IMR-90 (cell line): ENCODE data around the gene KLHDC10. TPM values are rescaled to one million over a fixed set of nuclear protein-coding genes. Genes with fewer than 3 reads are reported as not detected.

Source experiments
- ATAC-seq: fragments of 200-7000 bp; cut with Tn5 transposase; 2 replicates; pipeline ENCODE4 v1.9.1; 2020; ENCODE audit warnings: low read depth, mild to moderate bottlenecking, moderate library complexity
- BruUV-seq: library from RNA; stranded (reverse); fragments of 400-500 nt; replicated peaks from 2 replicates; lab custom pipeline; 2021; lab: Mats Ljungman, UMichigan
- CTCF ChIA-PET: fragments of 300-600 bp; formaldehyde crosslinking; extraction: SDS; loops from one replicate; lab custom pipeline; 2021; ENCODE audit warnings: antibody characterized with exemption; lab: Yijun Ruan, JAX
- POLR2A ChIA-PET: fragments of 300-600 bp; sonication (Branson Sonifier 250); formaldehyde crosslinking; loops from one replicate; lab custom pipeline; 2022; ENCODE audit warnings: antibody characterized with exemption; ENCODE audit not compliant: unreplicated experiment; lab: Charles Lee
- DNase-seq: peaks from one replicate; pipeline ENCODE4 v3.0.0; 2013
- H2AFZ ChIP-seq: replicated peaks from 2 replicates; pipeline ENCODE3; 2013; ENCODE audit warnings: low read length, mild to moderate bottlenecking; ENCODE audit not compliant: poor library complexity
- H2AK5ac ChIP-seq: 2 replicates; pipeline ENCODE4 v1.6.1; 2013; ENCODE audit warnings: low read depth, low read length, inconsistent platforms
- H2AK9ac ChIP-seq: replicated peaks from 2 replicates; pipeline ENCODE3; 2013; ENCODE audit warnings: mild to moderate bottlenecking, low read depth, low read length, moderate library complexity; ENCODE audit not compliant: poor library complexity
- H2BK120ac ChIP-seq: 2 replicates; pipeline ENCODE4 v1.6.1; 2013; ENCODE audit warnings: low read depth, low read length, inconsistent platforms
- H2BK15ac ChIP-seq: 3 replicates; pipeline ENCODE4 v1.6.1; 2013; ENCODE audit warnings: low read depth, low read length, inconsistent platforms
- H2BK20ac ChIP-seq: 2 replicates; pipeline ENCODE4 v1.6.1; 2013; ENCODE audit warnings: low read depth, mild to moderate bottlenecking, inconsistent platforms, low read length, moderate library complexity
- H2BK5ac ChIP-seq: 2 replicates; pipeline ENCODE4 v1.6.1; 2013; ENCODE audit warnings: mild to moderate bottlenecking, low read depth, low read length, inconsistent platforms; ENCODE audit not compliant: poor library complexity, severe bottlenecking
- H3K14ac ChIP-seq: replicated peaks from 2 replicates; pipeline ENCODE4 v1.6.1; 2013; ENCODE audit warnings: low read depth, low read length, inconsistent platforms
- H3K18ac ChIP-seq: 2 replicates; pipeline ENCODE4 v1.6.1; 2013; ENCODE audit warnings: low read depth, low read length, control low read depth
- H3K23ac ChIP-seq: 2 replicates; pipeline ENCODE4 v1.6.1; 2013; ENCODE audit warnings: low read depth, low read length, inconsistent platforms
- H3K27ac ChIP-seq: 2 replicates; pipeline ENCODE4 v1.5.1; 2013; ENCODE audit warnings: mild to moderate bottlenecking, control low read depth, low read length; ENCODE audit not compliant: insufficient read depth
- H3K27me3 ChIP-seq: 2 replicates; pipeline ENCODE4 v1.6.1; 2013; ENCODE audit warnings: low read length; ENCODE audit not compliant: control insufficient read depth, insufficient read depth
- H3K36me3 ChIP-seq: 2 replicates; pipeline ENCODE4 v1.6.1; 2013; ENCODE audit warnings: low read length, mixed read lengths; ENCODE audit not compliant: control insufficient read depth, insufficient read depth
- H3K4ac ChIP-seq: 2 replicates; pipeline ENCODE4 v1.6.1; 2013; ENCODE audit warnings: low read depth, low read length, inconsistent platforms
- H3K4me1 ChIP-seq: 2 replicates; pipeline ENCODE4 v1.6.1; 2013; ENCODE audit warnings: low read length, mixed read lengths; ENCODE audit not compliant: control insufficient read depth, insufficient read depth
- H3K4me2 ChIP-seq: 2 replicates; pipeline ENCODE4 v1.6.1; 2013; ENCODE audit warnings: low read depth, mild to moderate bottlenecking, control low read depth, low read length, moderate library complexity
- H3K4me3 ChIP-seq: 2 replicates; pipeline ENCODE4 v1.5.1; 2013; ENCODE audit warnings: low read depth, mild to moderate bottlenecking, control low read depth, low read length, moderate library complexity; ENCODE audit not compliant: insufficient read depth
- H3K56ac ChIP-seq: 2 replicates; pipeline ENCODE4 v1.6.1; 2013; ENCODE audit warnings: low read length, inconsistent platforms; ENCODE audit not compliant: insufficient read depth; ENCODE audit errors: extremely low read depth
- H3K79me1 ChIP-seq, 2 experiments: 2 replicates each; pipeline ENCODE4 v1.6.1; 2013; ENCODE audit warnings: low read length in 2 of 2, inconsistent platforms in 1 of 2, low read depth in 1 of 2
- H3K9ac ChIP-seq: 2 replicates; pipeline ENCODE4 v1.6.1; 2013; ENCODE audit warnings: low read depth, low read length, control low read depth
- H3K9me1 ChIP-seq: 2 replicates; pipeline ENCODE4 v1.6.1; 2013; ENCODE audit warnings: low read length, inconsistent platforms; ENCODE audit not compliant: insufficient read depth
- H3K9me3 ChIP-seq: 2 replicates; pipeline ENCODE4 v1.6.1; 2013; ENCODE audit warnings: low read length; ENCODE audit not compliant: control insufficient read depth, insufficient read depth
- H4K20me1 ChIP-seq: 2 replicates; pipeline ENCODE4 v1.6.1; 2013; ENCODE audit warnings: low read length, inconsistent platforms; ENCODE audit not compliant: insufficient read depth
- H4K5ac ChIP-seq: 2 replicates; pipeline ENCODE4 v1.6.1; 2013; ENCODE audit warnings: mild to moderate bottlenecking, low read depth, low read length, control low read depth
- H4K8ac ChIP-seq, 2 experiments: 2 replicates each; pipeline ENCODE4 v1.6.1; 2013; ENCODE audit warnings: low read depth in 2 of 2, low read length in 2 of 2, control low read depth in 1 of 2, inconsistent platforms in 1 of 2
- H4K91ac ChIP-seq: 2 replicates; pipeline ENCODE4 v1.6.1; 2013; ENCODE audit warnings: low read depth, low read length, inconsistent platforms; ENCODE audit not compliant: insufficient read depth
- MXI1 ChIP-seq: IDR thresholded peaks from 2 replicates; pipeline ENCODE4 v1.6.1; 2012; ENCODE audit warnings: low read depth, mild to moderate bottlenecking, low read length, moderate library complexity, borderline replicate concordance
- RAD21 ChIP-seq: IDR thresholded peaks from 2 replicates; pipeline ENCODE4 v1.6.1; 2012; ENCODE audit warnings: low read length, improper control_type of control experiment
- WGBS, 2 experiments: methylation state at CpG; one replicate each; pipeline versions ENCODE4 v1.1.5 to v1.1.7; 2013; ENCODE audit warnings: missing lambda C conversion rate in 2 of 2; ENCODE audit not compliant: insufficient read length in 1 of 2; ENCODE audit errors: extremely low coverage in 2 of 2; 5-methylcytosine and 5-hydroxymethylcytosine counted together
- dilution Hi-C: fragments of 300-500 bp; cut with HindIII; formaldehyde crosslinking; loops from one replicate; pipeline ENCODE4 v1.14.3; 2018; ENCODE audit warnings: low sequenced_read_pairs; ENCODE audit not compliant: unreplicated experiment
- in situ Hi-C: fragments of 300-500 bp; cut with MboI; formaldehyde crosslinking; loops from 3 replicates; pipeline ENCODE4 v1.14.3; 2019; ENCODE audit warnings: low sequenced_read_pairs, inconsistent platforms, mixed read lengths
- intact Hi-C: fragments of 100-400 bp; cut with micrococcal nuclease; formaldehyde crosslinking; loops from 2 replicates; pipeline ENCODE4 v1.10.0; 2022
- polyA plus RNA-seq, 3 experiments: library from polyadenylated mRNA; depleted of rRNA; stranded (reverse); fragments of >200 nt; gene quantifications; 2 replicates each; pipeline ENCODE4 v1.2.3, GENCODE V29; 2012; ENCODE audit warnings: low replicate concordance in 1 of 3
- total RNA-seq: library from RNA; depleted of rRNA; stranded (reverse); fragments of >200 nt; gene quantifications from 2 replicates; pipeline ENCODE4 v1.2.3, GENCODE V29; 2012

KLHDC10 gene
- total and polyA plus RNA-seq, 2 of the 4 experiments (the other 2 are of a cell fraction): 12.4 to 27.1 TPM

- Histone ChIP-seq H3K9me3 (peaks cover 3% of the 10 kb centered on the region; the same call in 1 of the 2 replicates), H2BK5ac (no peak overlapping the region), H4K20me1 (no peaks in the 10 kb centered on the region), H2BK15ac (no peak overlapping the region), H3K27ac (no peak overlapping the region), H2AK9ac (no peak overlapping the region), H3K4me3 (no peak overlapping the region), H4K5ac (no peak overlapping the region), H3K9ac (no peak overlapping the region), H3K4ac (no peak overlapping the region), H3K23ac (no peak overlapping the region), H3K56ac (no peak overlapping the region), H4K8ac (no peak overlapping the region), H3K79me1 (no peaks in the 10 kb centered on the region), H3K9me1 (peaks cover 11% of the 10 kb centered on the region), H2AFZ (no peak overlapping the region), H2BK20ac (no peak overlapping the region), H3K14ac (no peak overlapping the region), H3K4me2 (no peak overlapping the region), H3K36me3 (peaks cover 6% of the 10 kb centered on the region), H3K18ac (no peak overlapping the region), H4K91ac (no peak overlapping the region), H3K4me1 (no peaks in the 10 kb centered on the region), H3K27me3 (no peaks in the 10 kb centered on the region), H2BK120ac (no peak overlapping the region), H2AK5ac (no peak overlapping the region)
- TF ChIP-seq MXI1: no peak
- no peak for TF ChIP-seq RAD21
- ChIA-PET CTCF (no interaction called here), POLR2A (no interaction called here)
- no TSS peak for BruUV-seq
- dilution Hi-C loops: no loop called here
- in situ Hi-C loops: no loop called here
- DNase-seq (no peak), ATAC-seq (no peak)
- WGBS, 2 experiments: no CpG with 5 or more reads among the region's 7 CpGs
- intact Hi-C loops: no loop called here
Observed at GRCh38 chr7:130156140-130156539, 85.8 kb downstream of the KLHDC10 start.
